ENCODE measurements around the gene LFNG. TPM values are rescaled to one million over a fixed set of nuclear protein-coding genes. Genes with fewer than 3 reads are reported as not detected.
A peak's percentile ranks its signal among the peaks of the same experiment; 100 is the strongest.

LFNG gene
- total RNA-seq, 1 donor from 2014 or later = 95.8 TPM

- Mint-ChIP-seq H3K9me3 (no peaks in the 10 kb centered on the region), H3K27me3 (no peaks in the 10 kb centered on the region), H3K4me1 (no peaks in the 10 kb centered on the region), H3K27ac (no peak overlapping the region), H3K36me3 (ENCODE audit: low read depth) (peaks cover 27% of the 10 kb centered on the region), H3K4me3 (no peak overlapping the region)
- CTCF ChIA-PET = no interaction called here
- POLR2A ChIA-PET = interaction anchor here (1.9 kb wide), 1 partner anchor 9 kb away, joined by 6 read pairs; no protein-coding TSS in a partner anchor
- intact Hi-C loops (cut with micrococcal nuclease) = no loop called here
- no peak for DNase-seq
- ATAC-seq (ENCODE audit: low read depth) = peak; percentile 46
- no peak for TF ChIP-seq CTCF (IDR thresholded peaks at IDR 0.05)
Observed at GRCh38 chr7:2537981-2538851, 18.6 kb downstream of the LFNG start.

DNA sequence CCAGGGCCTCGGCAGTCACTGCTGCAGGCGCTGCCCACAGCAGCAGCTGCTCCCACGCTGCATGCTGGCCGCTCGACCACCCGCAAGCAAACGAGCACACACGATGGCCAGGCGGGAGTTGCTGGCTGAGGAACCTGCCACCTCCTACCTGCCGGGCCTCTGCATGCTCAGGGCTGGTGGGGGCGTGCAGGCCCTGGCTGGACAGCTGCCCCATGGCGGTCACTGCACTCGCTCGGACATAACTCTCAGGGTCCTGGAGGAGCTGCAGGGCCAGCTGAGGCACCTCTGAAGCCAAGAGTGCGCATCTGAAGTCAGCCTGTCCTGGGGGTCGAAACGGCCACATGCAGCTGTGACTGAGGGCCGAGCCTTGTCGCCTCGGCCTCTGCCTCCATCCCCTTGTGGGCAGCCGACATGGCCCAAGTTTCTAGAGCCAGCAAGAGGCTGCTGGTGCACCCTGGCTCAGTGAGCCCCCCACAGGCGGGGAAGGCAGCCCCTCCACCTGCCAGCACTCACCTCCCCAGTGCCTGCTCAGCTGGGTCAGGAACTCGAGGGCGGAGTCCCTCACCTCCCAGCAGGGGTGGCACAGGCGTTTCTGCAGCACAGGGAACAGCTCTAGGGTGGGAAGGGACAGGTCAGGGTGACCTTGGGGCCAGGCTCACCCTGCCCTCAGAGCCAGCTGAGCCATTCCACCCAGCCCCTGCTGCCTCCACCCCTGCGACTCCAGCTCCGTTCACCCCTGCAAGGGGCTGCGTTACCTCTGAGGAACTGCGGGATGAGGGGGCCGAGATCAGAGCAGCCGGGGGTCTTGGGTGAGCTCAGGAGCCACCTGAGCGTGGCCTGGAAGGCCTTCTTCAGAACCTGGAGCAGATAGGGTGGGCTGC is 19.7 kb downstream of the LFNG start:
- ChIA-PET POLR2A (interaction anchor here (0.6 to 1.9 kb wide), 5 partner anchors 9 to 179 kb away, joined by 3 to 6 read pairs (median 3); no protein-coding TSS in a partner anchor), CTCF (no interaction called here)
- no peak for TF ChIP-seq CTCF (IDR thresholded peaks at IDR 0.05)
- DNase-seq = no peak
- Mint-ChIP-seq H3K27ac (no peak overlapping the region), H3K27me3 (no peaks in the 10 kb centered on the region), H3K4me1 (peaks cover 7% of the 10 kb centered on the region), H3K36me3 (ENCODE audit: low read depth) (peaks cover 38% of the 10 kb centered on the region), H3K9me3 (no peaks in the 10 kb centered on the region), H3K4me3 (no peak overlapping the region)
- intact Hi-C loops (cut with micrococcal nuclease) = no loop called here
- no peak for ATAC-seq (ENCODE audit: low read depth)

DNA sequence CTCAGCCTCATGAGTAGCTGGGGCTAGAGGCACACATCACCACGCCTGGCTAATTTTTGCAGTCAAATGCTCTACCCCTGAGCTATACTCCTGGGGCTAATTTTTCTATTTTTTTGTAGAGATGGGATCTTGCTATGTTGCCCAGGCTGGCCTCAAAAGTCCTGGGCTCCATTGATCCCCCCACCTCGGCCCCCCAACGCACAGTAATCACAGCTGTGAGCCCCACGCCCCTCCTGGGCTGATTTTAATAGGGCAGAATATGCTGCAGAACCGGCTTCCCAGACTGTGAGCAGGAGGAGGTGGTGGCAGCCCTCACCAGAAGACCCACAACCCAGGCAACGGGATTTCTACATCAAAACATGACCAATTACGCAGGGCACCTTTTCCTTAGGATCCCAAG is 20.6 kb downstream of the LFNG start:
- H3K27ac Mint-ChIP-seq = no peak overlapping the region
- no peak overlapping the region for H3K4me3 Mint-ChIP-seq
- H3K27me3 Mint-ChIP-seq = no peaks in the 10 kb centered on the region
- intact Hi-C loops (cut with micrococcal nuclease) = no loop called here
- CTCF ChIA-PET = no interaction called here
- TF ChIP-seq CTCF (IDR thresholded peaks at IDR 0.05) = no peak
- POLR2A ChIA-PET = interaction anchor here (0.6 to 1.9 kb wide), 3 partner anchors 9 to 178 kb away, joined by 3 to 6 read pairs (median 4); no protein-coding TSS in a partner anchor
- ATAC-seq (ENCODE audit: low read depth) (no peak), DNase-seq (no peak)
- no peaks in the 10 kb centered on the region for H3K9me3 Mint-ChIP-seq
- peaks cover 42% of the 10 kb centered on the region for H3K36me3 Mint-ChIP-seq (ENCODE audit: low read depth)
- H3K4me1 Mint-ChIP-seq = peaks cover 10% of the 10 kb centered on the region

DNA sequence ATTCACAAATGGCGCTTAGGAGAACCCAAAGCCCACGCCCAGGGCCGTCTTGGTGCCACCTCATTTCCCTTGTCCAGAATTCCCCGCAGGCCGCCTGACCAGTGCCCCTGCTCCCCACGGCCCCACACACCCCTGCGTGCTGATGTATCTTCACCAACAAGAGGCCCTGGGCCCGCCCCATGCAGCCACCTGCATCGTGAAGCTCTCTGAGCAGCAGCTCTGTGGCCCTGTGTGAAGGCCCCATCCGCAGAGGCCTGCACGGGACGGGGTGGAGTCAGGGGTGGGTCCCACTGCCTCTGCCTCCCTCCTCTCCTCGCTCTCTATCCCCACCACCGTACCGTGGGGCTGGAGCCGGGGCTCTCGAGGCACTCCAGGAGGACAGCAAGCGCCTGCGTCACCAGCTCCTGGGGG is 21.1 kb downstream of the LFNG start:
- POLR2A ChIA-PET = no interaction called here
- CTCF ChIA-PET = no interaction called here
- H3K36me3 Mint-ChIP-seq (ENCODE audit: low read depth) = peaks cover 43% of the 10 kb centered on the region
- no peak for ATAC-seq (ENCODE audit: low read depth)
- no peaks in the 10 kb centered on the region for H3K27me3 Mint-ChIP-seq
- TF ChIP-seq CTCF (IDR thresholded peaks at IDR 0.05) = no peak
- H3K4me1 Mint-ChIP-seq = peaks cover 10% of the 10 kb centered on the region
- intact Hi-C loops (cut with micrococcal nuclease) = no loop called here
- DNase-seq = no peak
- no peak overlapping the region for H3K27ac Mint-ChIP-seq
- no peaks in the 10 kb centered on the region for H3K9me3 Mint-ChIP-seq
- no peak overlapping the region for H3K4me3 Mint-ChIP-seq
